NCI-H2107 treated with DMSO at 0.1 percent for 48 hours (cell line): Measurements from ENCODE around the gene HAUS2.
A peak's percentile ranks its signal among the peaks of the same experiment; 100 is the strongest.
"Not testable (repeated sequence)": the region's sequence is repeated elsewhere in the genome, so short reads cannot be mapped to it uniquely, and the experiment has no call there.

Experiments used
- DNase-seq: peaks from one replicate; lab custom pipeline; 2025; ENCODE audit not compliant: unreplicated experiment; lab: John Stamatoyannopoulos, UW

Gene HAUS2

GRCh38 chr15:42575188-42576039 lies 26.8 kb downstream of the HAUS2 start, which contains the start of gene STARD9:
Gene STARD9 (plus strand): TSS chr15:42575606. CDS start chr15:42575716, 110 bp downstream.
- peak; percentile 57 for DNase-seq

GRCh38 chr15:42576040-42576594 lies 27.5 kb downstream of the HAUS2 start:
- DNase-seq: no peak

GRCh38 chr15:42576776-42577175 lies 28.1 kb downstream of the HAUS2 start:
- DNase-seq: no peak

GRCh38 chr15:42577514-42578031 lies 28.9 kb downstream of the HAUS2 start:
- no peak for DNase-seq

- no peak for DNase-seq
These were observed 30.4 kb downstream of the HAUS2 start for GRCh38 chr15:42578984-42579537.

- DNase-seq: peak; percentile 41
These were observed 32.7 kb downstream of the HAUS2 start for GRCh38 chr15:42581272-42581730.

GRCh38 chr15:42582569-42583375 lies 34.1 kb downstream of the HAUS2 start:
- DNase-seq: no peak

- DNase-seq: no peak
These were observed 35.6 kb downstream of the HAUS2 start for GRCh38 chr15:42584031-42584765.

GRCh38 chr15:42590619-42591237 lies 42.1 kb downstream of the HAUS2 start:
- no peak for DNase-seq

- DNase-seq: no peak
These were observed 42.7 kb downstream of the HAUS2 start for GRCh38 chr15:42591238-42591934.

- DNase-seq: no peak
These were observed 44.1 kb downstream of the HAUS2 start for GRCh38 chr15:42592716-42593115.

GRCh38 chr15:42593143-42593542 lies 44.5 kb downstream of the HAUS2 start:
- DNase-seq: no peak

- DNase-seq: no peak
These were observed 45.5 kb downstream of the HAUS2 start for GRCh38 chr15:42594095-42594494.

- no peak for DNase-seq
These were observed 47.1 kb downstream of the HAUS2 start for GRCh38 chr15:42595626-42596240.

GRCh38 chr15:42601316-42601715 lies 52.7 kb downstream of the HAUS2 start:
- DNase-seq: not testable (repeated sequence)

GRCh38 chr15:42602501-42602900 lies 53.9 kb downstream of the HAUS2 start:
- DNase-seq: no peak

GRCh38 chr15:42603978-42604377 lies 55.3 kb downstream of the HAUS2 start:
- DNase-seq: no peak

GRCh38 chr15:42604894-42605744 lies 56.5 kb downstream of the HAUS2 start:
- DNase-seq: no peak
